HG03575 (cell line): ENCODE results near the gene CST11.

Experiments used
- ATAC-seq: cut with Tn5 transposase; IDR thresholded peaks from one replicate; pipeline ENCODE4 v1.9.1; 2021; ENCODE audit not compliant: unreplicated experiment, insufficient number of reproducible peaks, low FRiP score; ENCODE audit errors: extremely low read depth

Gene CST11

GRCh38 chr20:23456409-23456808 lies 3.7 kb upstream of the CST11 start:
- no peak for ATAC-seq

DNA sequence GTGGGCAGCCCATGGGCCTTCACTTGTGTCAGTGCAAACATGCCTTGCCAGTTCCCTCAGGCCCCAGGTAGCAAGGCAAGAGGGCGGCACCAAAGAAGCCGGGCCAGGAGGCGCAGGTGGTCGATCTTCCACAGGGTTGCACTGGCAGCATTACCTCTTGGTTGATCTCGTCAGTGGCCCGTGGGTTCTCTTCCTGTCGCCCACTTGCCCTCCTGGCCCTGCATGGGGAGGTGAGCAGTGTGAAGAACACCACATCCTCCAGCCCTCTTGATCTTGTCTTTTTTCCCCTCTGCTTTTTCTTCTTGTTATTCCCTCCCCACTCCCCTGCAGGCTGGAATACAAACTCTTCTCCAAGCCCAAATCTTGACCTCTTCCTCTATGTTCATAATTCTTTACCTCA lies 3.0 kb upstream of the CST11 start:
- no peak for ATAC-seq

GRCh38 chr20:23454816-23455215 lies 2.1 kb upstream of the CST11 start:
- ATAC-seq = no peak

DNA sequence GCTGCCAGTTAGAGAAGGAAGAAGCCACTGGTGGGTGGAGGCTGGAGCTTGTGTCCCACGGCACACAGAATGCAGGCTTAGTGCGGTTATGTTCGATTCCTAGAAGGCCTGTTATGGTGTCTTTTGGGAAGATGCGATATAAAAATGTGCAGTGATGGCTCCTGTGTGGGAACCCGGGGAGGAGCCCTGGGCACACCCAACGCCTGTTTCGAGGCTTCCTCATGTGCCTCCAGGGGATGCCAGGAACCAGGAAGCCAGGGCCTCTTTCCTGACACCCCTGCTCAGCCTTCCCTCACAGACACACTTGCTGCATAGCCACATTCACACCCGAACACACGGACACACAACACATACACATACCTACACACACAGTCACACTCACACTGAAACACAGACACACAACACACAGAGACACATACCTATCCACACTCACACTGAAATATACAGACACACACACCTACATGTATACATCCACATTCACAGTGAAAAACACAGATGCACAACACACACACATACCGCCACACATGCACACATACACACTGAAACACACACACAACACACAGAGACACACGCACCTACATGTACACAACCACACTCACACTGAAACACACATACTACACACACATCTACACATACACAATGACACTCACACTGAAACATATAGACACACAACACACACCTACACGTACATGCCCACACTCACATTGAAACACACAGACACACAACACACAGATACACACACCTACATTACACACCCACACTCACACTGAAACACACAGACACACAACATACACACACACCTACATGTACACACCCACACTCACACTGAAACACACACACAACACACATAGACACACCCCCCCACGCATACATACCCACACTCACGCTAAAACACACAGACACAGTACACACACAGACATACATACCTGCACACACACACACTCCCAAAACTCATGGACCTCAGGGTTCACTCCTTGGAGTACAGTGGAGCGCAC lies 1.2 kb upstream of the CST11 start:
- no peak for ATAC-seq

- no peak for ATAC-seq
Observed at GRCh38 chr20:23451956-23452487, 654 bp downstream of the CST11 start.

DNA sequence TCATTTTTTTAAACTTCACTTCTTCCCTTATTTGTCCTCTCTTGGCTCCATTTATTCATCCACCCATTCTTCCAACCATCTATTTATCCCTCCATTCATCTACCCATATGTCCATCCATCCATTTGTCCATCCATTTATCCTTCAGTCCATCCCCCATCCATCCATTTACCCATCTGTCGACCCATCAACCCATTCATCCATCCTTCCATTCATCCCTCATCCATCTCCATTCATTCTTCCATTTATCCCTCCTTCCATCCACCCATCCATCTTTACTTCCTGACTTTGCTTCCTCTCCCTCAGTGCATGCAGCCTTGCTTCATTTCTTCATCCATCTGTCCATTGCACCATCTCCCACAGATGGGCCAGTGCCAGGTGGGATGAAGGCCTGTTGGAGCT lies 1.8 kb downstream of the CST11 start:
- ATAC-seq = no peak

DNA sequence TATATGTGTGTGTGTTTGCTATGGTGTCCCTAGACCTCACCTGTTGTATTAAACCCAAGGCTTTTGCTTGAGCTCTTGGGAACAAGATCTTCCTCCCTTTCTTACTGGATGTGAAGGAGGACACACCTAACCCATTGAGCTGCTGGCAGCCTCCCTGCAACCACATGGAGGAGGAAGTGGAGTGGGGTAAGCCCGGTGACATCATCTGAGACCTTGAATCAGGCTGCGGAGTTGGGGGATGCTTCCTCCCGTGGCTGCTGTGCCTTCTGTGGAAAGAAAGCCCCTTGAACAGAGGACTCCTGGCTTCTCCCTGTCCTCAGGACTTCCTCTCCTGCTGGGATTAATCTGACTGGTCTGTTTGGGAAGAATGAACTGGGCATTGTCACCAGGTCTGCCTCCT lies 3.3 kb downstream of the CST11 start:
- ATAC-seq = no peak

DNA sequence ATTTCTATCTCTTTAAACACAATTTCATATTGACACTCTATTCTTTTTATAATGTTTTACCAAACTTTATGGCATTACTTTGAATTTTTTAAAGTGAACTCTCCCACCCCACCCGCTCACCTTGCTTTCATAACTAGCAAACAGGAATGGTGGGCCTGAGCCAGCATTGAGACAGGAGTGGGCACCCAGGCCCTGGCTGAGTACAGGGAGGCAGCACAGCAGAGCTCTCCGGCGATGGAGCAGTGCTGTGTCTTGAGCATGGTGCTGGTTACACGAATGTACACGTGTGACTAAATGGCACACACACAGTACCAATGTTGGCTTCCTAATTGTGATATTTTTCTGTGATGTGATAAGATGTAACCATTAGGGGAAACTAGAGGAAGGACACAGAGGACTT lies 4.5 kb downstream of the CST11 start:
- ATAC-seq = no peak

- no peak for ATAC-seq
Observed at GRCh38 chr20:23446505-23446904, 6.2 kb downstream of the CST11 start.

DNA sequence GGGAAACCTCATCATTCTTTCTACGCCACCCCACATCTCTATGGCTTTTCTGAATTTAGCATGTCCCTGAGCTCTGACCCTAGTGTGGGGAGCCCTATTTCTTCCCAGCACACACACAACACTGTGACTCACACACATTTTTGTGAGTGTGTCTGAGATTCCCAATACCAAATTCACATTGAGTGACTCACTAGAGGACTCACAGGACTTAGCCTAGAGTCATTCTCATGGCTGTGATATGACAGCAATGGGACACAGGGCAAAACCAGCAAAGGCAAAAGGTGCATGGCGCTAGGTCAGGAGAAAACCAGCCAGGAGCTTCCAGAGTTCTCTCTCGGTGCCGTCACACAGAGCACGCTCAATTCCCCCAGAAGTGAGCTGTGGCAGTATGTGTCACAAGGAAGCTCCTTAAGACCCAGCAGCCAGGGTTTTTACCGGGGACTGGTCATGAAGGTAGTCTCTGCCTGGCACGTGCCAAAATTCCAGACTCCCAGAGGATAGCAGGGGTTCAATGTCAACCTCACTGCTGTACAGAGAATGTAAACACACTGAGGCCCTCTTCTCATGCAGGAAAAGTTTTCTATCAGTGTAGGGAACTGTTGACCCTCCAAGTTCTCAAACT lies 7.0 kb downstream of the CST11 start:
- no peak for ATAC-seq

GRCh38 chr20:23444859-23445258 lies 7.8 kb downstream of the CST11 start:
- no peak for ATAC-seq

DNA sequence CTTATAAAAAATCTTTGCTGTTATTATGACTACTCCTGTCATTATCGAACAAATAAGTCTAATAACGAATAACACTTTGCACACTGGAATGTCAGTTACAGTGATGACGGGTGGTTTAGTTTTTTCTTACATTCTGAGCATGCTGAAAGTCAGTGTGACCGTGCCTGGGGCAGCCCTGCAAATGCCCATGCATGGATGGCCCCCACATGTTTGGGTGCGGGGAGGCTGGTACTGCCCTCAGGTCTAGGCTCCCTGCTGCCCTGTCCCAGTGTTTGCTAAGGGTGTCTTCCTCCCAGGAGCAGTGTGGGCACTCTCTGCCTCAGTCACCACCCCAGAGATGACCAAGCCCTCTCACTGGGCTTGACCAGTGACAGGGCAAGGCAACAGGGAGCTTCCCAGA lies 10.2 kb downstream of the CST11 start:
- no peak for ATAC-seq

- no peak for ATAC-seq
Observed at GRCh38 chr20:23441850-23442313, 10.8 kb downstream of the CST11 start.

DNA sequence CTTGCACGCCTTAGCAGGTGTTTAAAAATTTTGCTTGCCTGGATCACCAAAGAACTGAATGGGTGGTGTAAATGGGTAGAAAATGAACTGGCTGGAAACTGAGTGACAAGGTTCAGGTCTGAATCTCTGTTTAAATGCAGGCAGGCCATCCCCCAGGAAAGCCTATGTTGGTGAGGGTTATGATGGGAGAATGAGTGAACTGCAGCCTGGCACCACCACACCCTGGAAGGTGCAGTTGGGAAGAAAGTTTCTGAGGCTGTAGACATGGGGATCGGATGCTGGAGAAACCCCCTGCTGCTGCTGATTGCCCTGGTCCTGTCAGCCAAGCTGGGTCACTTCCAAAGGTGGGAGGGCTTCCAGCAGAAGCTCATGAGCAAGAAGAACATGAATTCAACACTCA lies 12.7 kb downstream of the CST11 start:
- ATAC-seq = no peak

DNA sequence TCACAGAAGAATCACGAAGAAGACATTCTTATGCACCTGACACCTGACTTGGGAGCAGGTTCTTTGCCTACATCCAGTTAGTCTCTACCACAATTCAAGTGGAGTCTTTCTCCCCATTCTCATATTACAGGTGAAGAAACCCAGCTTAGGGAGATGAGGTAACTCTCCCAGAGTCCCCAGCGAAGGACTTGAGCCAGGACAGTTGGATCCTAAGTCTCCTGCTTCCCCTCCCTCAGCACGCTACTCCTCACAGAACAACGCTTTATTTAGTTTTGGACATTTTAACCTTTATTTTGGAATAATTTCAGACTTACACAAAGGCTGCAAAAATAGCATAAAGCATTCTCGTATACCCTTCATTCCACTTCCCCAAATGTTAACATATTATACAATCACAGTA lies 14.0 kb downstream of the CST11 start:
- ATAC-seq = no peak

DNA sequence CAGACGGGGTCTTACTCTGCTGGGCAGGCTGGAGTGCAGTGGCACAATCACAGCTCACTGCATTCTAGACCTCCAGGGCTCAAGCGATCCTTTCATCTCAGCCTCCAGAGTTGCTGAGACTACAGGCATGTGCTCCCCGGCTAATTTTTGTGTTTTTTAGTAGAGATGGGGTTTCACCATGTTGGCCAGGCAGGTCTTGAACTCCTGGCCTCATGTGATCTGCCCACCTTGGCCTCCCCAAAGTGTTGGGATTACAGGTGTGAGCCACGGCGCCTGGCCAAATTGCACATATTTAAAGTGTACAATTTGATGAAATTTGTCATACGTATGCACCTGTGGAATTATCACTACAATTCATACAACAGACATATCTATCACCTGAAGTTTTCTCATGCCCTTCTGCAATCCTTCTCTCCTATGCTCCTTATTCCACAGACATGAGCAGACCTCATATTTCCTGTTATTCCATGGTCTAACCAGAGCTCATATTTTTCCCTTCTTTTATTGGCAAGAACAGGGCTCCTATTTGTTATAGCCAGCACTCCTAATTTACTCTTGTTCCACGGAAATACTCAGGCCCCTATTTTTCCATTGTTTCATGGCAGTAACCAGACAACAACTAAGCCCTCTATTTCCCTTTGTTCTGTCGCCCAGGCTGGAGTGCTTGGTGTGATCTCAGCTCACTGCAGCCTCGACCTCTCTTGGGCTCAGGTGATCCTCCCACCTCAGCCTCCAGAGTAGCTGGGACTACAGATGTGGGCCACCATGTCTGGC lies 15.4 kb downstream of the CST11 start:
- ATAC-seq = no peak

DNA sequence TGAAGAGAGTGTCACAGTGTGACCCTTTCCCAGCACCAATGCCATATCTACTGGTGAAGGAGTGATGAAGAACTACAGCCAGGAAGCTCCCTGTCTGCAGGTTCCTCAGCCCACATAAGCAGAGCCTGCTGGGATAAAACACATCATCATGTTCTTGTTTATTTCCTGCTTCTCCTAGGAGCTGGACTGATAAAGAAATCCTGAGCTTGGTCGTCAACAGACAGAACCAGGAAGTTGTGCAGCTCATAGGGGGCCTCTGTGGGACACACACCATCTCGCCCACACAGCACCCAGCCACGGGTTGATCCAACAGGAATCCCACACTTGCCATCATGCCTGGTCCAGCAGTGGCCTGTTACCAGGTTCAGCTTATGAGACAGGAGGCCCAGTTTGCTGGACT lies 16.0 kb downstream of the CST11 start:
- ATAC-seq = no peak

DNA sequence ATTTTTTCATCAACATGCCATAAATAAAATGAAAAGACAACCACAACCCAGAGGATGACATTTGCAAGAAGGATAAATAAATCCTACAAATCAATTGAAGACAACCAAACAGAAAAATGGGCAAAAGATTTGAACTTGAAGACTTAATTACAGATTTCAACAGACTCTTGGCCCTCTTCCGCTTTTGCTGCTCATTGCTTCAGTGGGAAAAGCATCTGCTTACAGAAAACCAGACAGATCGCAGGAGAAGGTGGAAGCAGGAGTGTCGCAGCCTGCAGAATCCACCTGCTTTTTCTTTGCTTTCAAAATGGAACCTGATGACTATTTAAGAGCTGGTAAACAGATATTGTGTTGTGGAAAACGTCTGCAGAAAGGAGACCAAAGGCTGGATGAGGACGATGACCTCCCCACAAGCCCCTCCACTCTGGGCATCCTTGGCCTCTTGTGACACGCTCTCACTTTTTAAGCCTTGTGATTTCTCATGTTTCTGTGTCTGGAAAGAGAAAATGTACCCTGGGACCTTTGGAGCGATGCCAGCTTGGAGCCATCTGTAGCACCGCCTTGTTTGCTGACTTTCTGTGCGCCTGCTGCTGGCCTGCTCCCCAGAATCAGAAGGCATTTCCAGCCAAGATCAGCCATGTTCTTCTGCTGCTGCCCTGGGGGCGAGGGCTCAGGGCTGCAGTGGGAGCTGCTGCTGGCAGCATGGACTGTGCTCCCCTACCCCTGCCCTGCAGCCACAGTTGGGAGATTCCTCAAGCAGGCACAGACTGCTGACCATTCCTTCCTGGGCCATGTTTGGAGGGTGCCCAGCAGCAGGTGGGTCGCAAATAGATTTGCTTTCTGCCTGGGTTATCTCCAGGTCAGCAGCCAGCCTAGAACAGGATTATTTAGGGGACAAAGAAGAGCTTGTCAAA lies 16.8 kb downstream of the CST11 start:
- ATAC-seq = no peak
